Measurements from ENCODE around the gene THAP3.

Gene THAP3

DNA sequence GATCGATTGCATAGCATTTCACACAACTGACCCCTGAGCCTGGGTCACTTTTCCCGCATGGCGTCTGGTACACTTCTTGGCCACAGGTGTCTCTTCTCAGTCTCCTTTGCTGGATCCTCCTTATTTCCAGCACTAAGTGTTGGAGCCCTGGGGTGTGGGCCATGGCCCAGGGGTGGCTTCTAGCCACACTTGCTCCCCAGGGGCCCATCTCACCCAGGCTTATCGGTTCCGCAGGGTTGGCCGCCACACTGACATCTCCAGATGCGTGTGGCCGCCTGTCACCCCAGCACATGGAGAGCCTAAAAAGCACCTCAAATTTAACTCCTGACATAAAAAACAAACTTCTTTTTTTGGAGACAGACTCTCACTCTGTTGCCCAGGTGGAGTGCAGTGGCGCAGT is 2.4 kb downstream of the THAP3 start:
- WGBS, 2 experiments = 94 to 96% methylated on average over 9 of the region's 9 CpGs
- H3K36me3 ChIP-seq (ENCODE audit: control insufficient read depth, insufficient read depth, low read length) = peaks cover 27% of the 10 kb centered on the region
- no peaks in the 10 kb centered on the region for H3K27me3 ChIP-seq (ENCODE audit: control insufficient read depth, insufficient read depth, low read length, poor library complexity, severe bottlenecking)
- peaks cover 3% of the 10 kb centered on the region for H3K4me1 ChIP-seq (ENCODE audit: control insufficient read depth, insufficient read depth, low read length)
- no peaks in the 10 kb centered on the region for H3K9me3 ChIP-seq (ENCODE audit: control insufficient read depth, low read length)
- H3K4me3 ChIP-seq (ENCODE audit: insufficient read depth, low read depth, low read length) = no peak overlapping the region
- no peak overlapping the region for H3K27ac ChIP-seq (ENCODE audit: insufficient read depth, low read depth, low read length, poor library complexity, severe bottlenecking)

DNA sequence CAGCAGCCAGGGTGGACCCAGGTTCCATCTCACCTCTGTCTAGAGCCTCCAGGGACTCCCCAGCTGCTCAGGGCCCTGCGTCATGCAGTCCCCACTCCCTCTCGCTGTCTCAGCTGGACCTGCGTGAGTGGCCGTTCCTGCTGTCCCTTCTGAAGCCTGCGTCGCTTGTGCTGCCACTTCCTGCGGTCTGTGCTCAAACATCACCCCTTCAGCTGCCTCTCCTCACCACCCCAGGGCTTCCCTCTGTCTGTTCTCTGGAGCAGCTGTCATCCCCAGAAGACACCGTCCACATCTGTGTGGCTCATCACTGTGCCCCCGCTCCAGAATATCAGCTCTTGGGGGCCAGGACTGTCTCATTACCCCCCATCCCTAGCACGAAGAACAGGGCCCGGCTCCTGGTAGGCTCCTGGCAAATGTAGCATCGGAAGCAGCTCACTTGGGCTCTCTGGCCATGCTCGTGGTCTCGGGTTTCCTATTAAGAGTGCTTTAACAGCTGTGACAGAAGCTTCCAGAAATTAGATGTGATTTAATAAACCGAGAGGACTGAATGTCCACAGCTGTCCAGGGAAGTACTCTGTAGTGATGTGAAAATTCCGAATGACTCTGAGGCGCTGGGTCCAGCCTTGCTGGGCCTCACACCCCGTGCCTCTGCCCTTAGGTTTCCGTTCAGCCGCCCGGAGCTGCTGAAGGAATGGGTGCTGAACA is 3.3 kb downstream of the THAP3 start:
- Histone ChIP-seq H3K36me3 (ENCODE audit: control insufficient read depth, insufficient read depth, low read length) (peaks cover 22% of the 10 kb centered on the region), H3K4me3 (ENCODE audit: insufficient read depth, low read depth, low read length) (no peak overlapping the region), H3K4me1 (ENCODE audit: control insufficient read depth, insufficient read depth, low read length) (peaks cover 3% of the 10 kb centered on the region), H3K27ac (ENCODE audit: insufficient read depth, low read depth, low read length, poor library complexity, severe bottlenecking) (no peak overlapping the region), H3K9me3 (ENCODE audit: control insufficient read depth, low read length) (no peaks in the 10 kb centered on the region), H3K27me3 (ENCODE audit: control insufficient read depth, insufficient read depth, low read length, poor library complexity, severe bottlenecking) (no peaks in the 10 kb centered on the region)
- 91 to 94% methylated on average over 21 of the region's 21 CpGs for WGBS, 2 experiments

DNA sequence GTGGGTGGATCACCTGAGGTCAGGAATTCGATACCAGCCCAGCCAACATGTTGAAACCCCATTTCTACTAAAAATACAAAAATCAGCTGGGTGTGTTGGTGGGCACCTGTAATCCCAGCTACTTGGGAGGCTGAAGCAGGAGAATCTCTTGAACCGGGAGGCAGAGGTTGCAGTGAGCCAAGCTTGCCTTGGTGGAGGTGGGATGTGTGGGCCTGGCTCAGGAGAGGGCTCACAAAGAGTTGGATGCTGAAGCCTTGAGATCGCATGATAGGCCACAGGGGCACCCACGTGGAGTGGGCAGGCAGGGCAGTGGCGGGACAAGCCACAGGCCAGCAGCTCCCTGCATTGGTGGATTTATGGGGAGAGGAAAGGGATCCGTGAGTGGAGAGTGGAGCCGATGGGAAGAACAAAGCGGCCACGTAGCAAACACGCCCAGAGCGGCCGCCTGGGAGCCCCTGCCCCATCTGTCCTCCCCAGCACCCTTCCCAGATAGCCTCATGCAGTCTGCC is 4.4 kb downstream of the THAP3 start:
- Histone ChIP-seq H3K4me3 (ENCODE audit: insufficient read depth, low read depth, low read length) (no peak overlapping the region), H3K4me1 (ENCODE audit: control insufficient read depth, insufficient read depth, low read length) (peaks cover 3% of the 10 kb centered on the region), H3K27me3 (ENCODE audit: control insufficient read depth, insufficient read depth, low read length, poor library complexity, severe bottlenecking) (no peaks in the 10 kb centered on the region), H3K27ac (ENCODE audit: insufficient read depth, low read depth, low read length, poor library complexity, severe bottlenecking) (no peak overlapping the region), H3K36me3 (ENCODE audit: control insufficient read depth, insufficient read depth, low read length) (peaks cover 30% of the 10 kb centered on the region), H3K9me3 (ENCODE audit: control insufficient read depth, low read length) (no peaks in the 10 kb centered on the region)
- WGBS, 2 experiments = 95% methylated on average over 12 of the region's 12 CpGs

DNA sequence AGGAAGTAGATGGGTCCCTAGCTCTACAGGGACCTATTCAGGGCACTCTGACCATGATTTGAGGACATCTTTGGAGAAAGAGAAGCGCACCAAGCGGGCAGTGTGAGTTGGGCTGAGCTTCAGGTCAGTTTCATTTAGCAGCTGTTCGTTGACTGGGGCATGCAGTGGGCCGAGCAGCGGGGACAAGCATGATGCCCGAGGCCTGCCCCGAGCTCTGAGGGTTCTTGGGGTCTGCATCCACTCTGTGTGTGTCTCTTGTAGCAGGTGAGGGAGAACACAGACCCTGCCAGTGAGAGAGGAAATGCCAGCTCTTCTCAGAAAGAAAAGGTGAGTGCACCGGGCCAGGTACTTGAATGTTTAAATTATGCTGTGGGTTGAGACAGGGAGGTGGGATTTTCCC is 5.4 kb downstream of the THAP3 start:
- no peak overlapping the region for H3K4me3 ChIP-seq (ENCODE audit: insufficient read depth, low read depth, low read length)
- no peak overlapping the region for H3K27ac ChIP-seq (ENCODE audit: insufficient read depth, low read depth, low read length, poor library complexity, severe bottlenecking)
- H3K27me3 ChIP-seq (ENCODE audit: control insufficient read depth, insufficient read depth, low read length, poor library complexity, severe bottlenecking) = no peaks in the 10 kb centered on the region
- no peaks in the 10 kb centered on the region for H3K9me3 ChIP-seq (ENCODE audit: control insufficient read depth, low read length)
- peaks cover 30% of the 10 kb centered on the region for H3K36me3 ChIP-seq (ENCODE audit: control insufficient read depth, insufficient read depth, low read length)
- WGBS, 2 experiments = 94% methylated on average over 8 of the region's 8 CpGs
- no peaks in the 10 kb centered on the region for H3K4me1 ChIP-seq (ENCODE audit: control insufficient read depth, insufficient read depth, low read length)

DNA sequence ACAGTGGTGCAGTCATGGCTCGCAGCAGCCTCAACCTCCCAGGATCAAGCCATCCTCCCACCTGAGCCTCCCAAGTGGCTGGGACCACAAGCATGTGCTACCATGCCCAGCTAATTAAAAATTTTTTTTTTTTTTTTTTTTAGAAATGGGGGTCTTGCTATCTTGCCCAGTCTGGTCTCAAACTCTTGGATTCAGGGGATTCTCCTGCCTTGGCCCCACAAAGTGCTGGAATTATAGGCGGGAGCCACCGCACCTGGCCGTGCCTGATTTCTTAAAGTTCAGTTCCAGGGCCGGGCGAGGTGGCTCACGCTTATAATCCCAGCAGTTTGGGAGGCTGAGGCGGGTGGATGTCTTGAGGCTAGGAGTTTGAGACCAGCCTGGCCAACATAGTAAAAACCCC is 6.4 kb downstream of the THAP3 start:
- WGBS, 2 experiments = 93 to 94% methylated on average over 8 of the region's 8 CpGs
- no peaks in the 10 kb centered on the region for H3K27me3 ChIP-seq (ENCODE audit: control insufficient read depth, insufficient read depth, low read length, poor library complexity, severe bottlenecking)

DNA sequence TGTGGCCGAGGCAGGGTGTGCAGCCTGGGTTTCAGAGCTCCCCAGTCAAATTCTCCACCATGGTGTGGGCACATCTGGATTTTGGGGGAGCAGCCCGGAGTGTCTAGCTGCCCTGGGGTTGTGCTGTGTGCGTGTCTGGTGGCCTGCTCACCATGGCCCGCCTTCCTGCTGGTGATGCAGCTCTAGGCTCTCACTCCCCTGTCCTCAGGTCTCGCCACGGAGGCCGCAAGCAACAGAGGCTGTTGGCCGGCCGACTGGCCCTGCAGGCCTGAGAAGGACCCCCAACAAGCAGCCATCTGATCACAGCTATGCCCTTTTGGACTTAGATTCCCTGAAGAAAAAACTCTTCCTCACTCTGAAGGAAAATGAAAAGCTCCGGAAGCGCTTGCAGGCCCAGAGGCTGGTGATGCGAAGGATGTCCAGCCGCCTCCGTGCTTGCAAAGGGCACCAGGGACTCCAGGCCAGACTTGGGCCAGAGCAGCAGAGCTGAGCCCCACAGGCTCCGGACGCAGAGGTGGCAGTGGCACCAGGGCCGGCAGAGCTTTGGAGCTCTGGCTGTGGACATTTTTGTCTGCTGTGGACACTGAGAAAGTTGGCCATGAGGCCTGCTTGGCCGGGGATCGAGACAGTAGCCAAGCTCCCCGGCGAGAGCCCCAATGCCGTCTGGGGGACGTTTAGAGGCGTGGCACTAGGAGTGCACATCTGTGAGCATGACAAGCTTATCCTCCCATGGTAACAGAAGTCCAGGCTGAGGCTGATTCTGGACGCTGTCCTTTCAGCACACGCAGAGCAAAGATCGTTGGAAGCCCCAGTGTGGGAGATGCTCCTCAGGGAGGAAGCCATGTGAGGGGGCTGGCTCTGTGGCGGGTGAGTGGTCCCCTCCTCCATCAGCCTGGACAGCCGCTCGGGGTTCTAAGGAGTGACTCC is 8.2 kb downstream of the THAP3 start:
- Histone ChIP-seq H3K27me3 (ENCODE audit: control insufficient read depth, insufficient read depth, low read length, poor library complexity, severe bottlenecking) (no peaks in the 10 kb centered on the region), H3K36me3 (ENCODE audit: control insufficient read depth, insufficient read depth, low read length) (peaks cover 39% of the 10 kb centered on the region), H3K27ac (ENCODE audit: insufficient read depth, low read depth, low read length, poor library complexity, severe bottlenecking) (no peak overlapping the region), H3K9me3 (ENCODE audit: control insufficient read depth, low read length) (no peaks in the 10 kb centered on the region), H3K4me3 (ENCODE audit: insufficient read depth, low read depth, low read length) (no peak overlapping the region), H3K4me1 (ENCODE audit: control insufficient read depth, insufficient read depth, low read length) (no peaks in the 10 kb centered on the region)
- WGBS, 2 experiments = 94 to 95% methylated on average over 30 of the region's 30 CpGs

More for the DNA sequence above, 6.4 kb downstream of the THAP3 start:
- Histone ChIP-seq H3K27ac (ENCODE audit: insufficient read depth, low read depth, low read length, poor library complexity, severe bottlenecking) (no peak overlapping the region), H3K9me3 (ENCODE audit: control insufficient read depth, low read length) (no peaks in the 10 kb centered on the region), H3K36me3 (ENCODE audit: control insufficient read depth, insufficient read depth, low read length) (peaks cover 35% of the 10 kb centered on the region), H3K4me3 (ENCODE audit: insufficient read depth, low read depth, low read length) (no peak overlapping the region), H3K4me1 (ENCODE audit: control insufficient read depth, insufficient read depth, low read length) (no peaks in the 10 kb centered on the region)

DNA sequence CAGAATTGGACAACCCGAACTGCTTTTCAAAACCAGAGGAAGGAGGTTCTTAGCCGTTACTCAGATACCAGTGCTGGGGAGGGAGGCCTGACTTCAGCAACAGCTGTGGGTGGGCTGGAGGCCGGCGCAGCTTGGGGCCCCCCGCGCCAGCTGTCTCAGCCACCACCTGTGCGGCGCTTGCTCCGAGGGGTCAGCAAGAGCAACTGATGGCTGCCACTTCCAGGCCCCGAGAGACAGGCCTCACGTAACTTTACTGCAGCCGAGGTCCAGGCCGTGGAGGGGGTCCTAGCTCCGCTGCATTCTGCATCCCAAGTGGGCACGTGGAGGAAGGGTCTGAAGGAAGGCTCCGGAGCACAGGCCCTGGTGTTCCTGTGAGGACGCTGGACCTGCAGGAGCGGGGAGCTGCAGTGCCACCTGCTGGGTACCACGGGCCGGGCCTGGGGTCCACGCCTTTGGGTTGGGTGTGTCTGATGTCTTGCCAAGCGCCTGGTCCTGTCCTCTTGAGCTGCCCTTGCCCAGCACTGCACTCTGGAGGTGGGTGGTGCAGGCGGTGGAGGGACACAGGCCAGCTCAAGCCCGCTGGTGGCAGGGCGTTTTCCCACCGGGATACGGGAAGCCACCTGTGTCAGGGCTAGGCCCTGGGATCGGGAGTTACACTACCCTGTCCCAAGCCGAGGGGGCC is 9.8 kb downstream of the THAP3 start:
- Histone ChIP-seq H3K27me3 (ENCODE audit: control insufficient read depth, insufficient read depth, low read length, poor library complexity, severe bottlenecking) (no peaks in the 10 kb centered on the region), H3K27ac (ENCODE audit: insufficient read depth, low read depth, low read length, poor library complexity, severe bottlenecking) (no peak overlapping the region), H3K4me1 (ENCODE audit: control insufficient read depth, insufficient read depth, low read length) (no peaks in the 10 kb centered on the region), H3K4me3 (ENCODE audit: insufficient read depth, low read depth, low read length) (no peak overlapping the region), H3K36me3 (ENCODE audit: control insufficient read depth, insufficient read depth, low read length) (peaks cover 33% of the 10 kb centered on the region), H3K9me3 (ENCODE audit: control insufficient read depth, low read length) (no peaks in the 10 kb centered on the region)
- 86 to 89% methylated on average over 29 of the region's 29 CpGs for WGBS, 2 experiments

DNA sequence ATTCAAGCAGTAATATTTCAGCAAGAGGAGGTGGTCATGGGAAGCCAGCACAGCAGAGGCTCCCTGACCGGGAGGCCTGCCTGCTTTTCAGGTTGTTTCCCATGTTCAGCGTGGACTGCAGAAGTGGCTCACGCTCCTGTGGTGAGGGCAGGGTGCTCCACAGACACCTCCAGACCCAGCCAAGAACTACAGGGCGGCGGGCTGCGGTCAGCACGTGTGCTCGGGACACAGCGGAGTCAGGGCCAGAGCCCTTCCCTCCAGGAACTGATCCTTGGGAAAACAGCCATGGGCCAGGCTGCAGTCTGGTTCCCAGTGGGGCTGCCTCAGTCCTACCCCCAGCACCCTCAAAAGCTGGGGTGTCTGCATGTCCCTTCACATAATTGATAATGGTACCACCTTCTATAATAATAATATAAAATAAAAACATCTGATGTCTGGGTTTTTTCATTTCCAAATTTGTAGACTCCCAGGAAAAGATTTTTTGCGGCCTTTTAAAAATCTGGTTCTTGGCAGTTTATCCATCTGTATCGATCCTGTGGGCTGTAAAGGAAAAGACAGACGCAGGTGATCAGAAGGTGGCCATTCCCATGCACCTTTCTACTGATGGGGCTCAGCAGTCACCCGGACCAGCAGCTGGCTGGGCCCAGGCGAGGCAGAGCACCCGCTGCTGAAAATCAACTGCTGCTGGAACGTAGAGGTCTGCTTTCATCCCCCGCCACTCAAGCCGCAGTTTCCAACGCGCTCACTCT is 10.7 kb downstream of the THAP3 start:
- Histone ChIP-seq H3K4me3 (ENCODE audit: insufficient read depth, low read depth, low read length) (no peak overlapping the region), H3K9me3 (ENCODE audit: control insufficient read depth, low read length) (no peaks in the 10 kb centered on the region), H3K36me3 (ENCODE audit: control insufficient read depth, insufficient read depth, low read length) (peaks cover 27% of the 10 kb centered on the region), H3K27ac (ENCODE audit: insufficient read depth, low read depth, low read length, poor library complexity, severe bottlenecking) (no peak overlapping the region), H3K4me1 (ENCODE audit: control insufficient read depth, insufficient read depth, low read length) (no peaks in the 10 kb centered on the region), H3K27me3 (ENCODE audit: control insufficient read depth, insufficient read depth, low read length, poor library complexity, severe bottlenecking) (no peaks in the 10 kb centered on the region)
- WGBS, 2 experiments = 94 to 96% methylated on average over 20 of the region's 20 CpGs

DNA sequence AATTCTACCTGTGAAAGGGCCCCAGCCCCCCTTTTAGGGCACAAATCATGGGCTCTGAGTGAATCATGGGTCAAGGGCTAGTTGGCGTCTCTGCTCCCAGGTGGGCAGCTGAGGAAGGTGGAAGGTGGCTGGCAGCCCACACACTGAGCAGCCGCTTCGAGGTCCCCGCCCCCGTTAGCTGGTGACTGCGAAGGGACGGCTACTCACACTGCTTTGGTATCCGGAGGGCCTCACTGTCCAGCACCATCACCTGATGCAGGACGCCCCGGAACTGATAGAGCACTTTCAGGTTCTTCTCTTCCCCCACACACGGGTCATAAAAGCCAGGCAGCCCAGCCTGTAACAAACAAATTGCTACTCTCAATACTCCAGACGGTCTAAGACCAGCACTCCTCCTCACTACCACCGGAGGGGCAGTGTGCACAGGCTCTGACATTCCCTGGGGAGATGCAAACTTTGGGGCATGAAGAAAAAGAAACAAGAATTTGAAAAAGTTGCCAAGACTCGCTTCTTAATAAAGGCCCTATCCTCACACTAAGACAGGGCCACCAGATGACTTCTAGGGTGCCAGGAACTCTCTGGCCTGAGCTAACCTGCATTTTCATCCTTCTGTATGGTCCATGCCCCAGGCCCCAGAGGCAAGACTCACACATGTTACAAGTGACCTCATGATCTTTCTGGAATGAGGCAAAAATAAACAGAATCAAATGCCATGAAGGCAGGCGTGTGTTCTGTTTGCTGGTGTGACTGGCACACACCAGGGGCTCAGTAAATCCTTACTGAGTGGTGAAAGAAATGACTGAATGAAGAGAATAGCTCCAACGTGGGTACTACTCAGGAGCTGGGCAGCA is 11.5 kb downstream of the THAP3 start:
- Histone ChIP-seq H3K27ac (ENCODE audit: insufficient read depth, low read depth, low read length, poor library complexity, severe bottlenecking) (no peak overlapping the region), H3K4me1 (ENCODE audit: control insufficient read depth, insufficient read depth, low read length) (no peaks in the 10 kb centered on the region), H3K9me3 (ENCODE audit: control insufficient read depth, low read length) (no peaks in the 10 kb centered on the region), H3K27me3 (ENCODE audit: control insufficient read depth, insufficient read depth, low read length, poor library complexity, severe bottlenecking) (no peaks in the 10 kb centered on the region), H3K36me3 (ENCODE audit: control insufficient read depth, insufficient read depth, low read length) (peaks cover 27% of the 10 kb centered on the region), H3K4me3 (ENCODE audit: insufficient read depth, low read depth, low read length) (no peak overlapping the region)
- 93 to 94% methylated on average over 16 of the region's 16 CpGs for WGBS, 2 experiments
